Transverse colon (tissue), 4 donors: ENCODE results near the gene RIOX2. TPM values are rescaled to one million over a fixed set of nuclear protein-coding genes. Genes with fewer than 3 reads are reported as not detected.

Experiments used
- DNase-seq: peaks from one replicate; pipeline ENCODE4 v3.0.0-alpha.2; 2019
- H3K27ac ChIP-seq, 4 donors: fragments of 200-600 bp; sonication (generic); 2 replicates each; pipeline ENCODE4 v1.5.1; 2016 to 2018; ENCODE audit warnings: inconsistent platforms in 4 of 4
- H3K27me3 ChIP-seq: fragments of 200-600 bp; sonication (generic); 2 replicates; pipeline ENCODE4 v1.5.1; 2017; ENCODE audit warnings: inconsistent platforms
- H3K36me3 ChIP-seq, 4 donors: fragments of 200-600 bp; sonication (generic); 2 replicates each; pipeline ENCODE4 v1.5.1; 2017 to 2019; ENCODE audit warnings: inconsistent platforms in 4 of 4
- H3K4me1 ChIP-seq, 4 donors: fragments of 200-600 bp; sonication (generic); 2 replicates each; pipeline ENCODE4 v1.5.1; 2017 to 2020; ENCODE audit warnings: inconsistent platforms in 4 of 4
- H3K4me3 ChIP-seq, 4 donors: fragments of 200-600 bp; sonication (generic); 1 replicate in 1 of 4; 2 replicates in 3 of 4; pipeline versions ENCODE4 v1.5.1 to v1.6.1; 2017 to 2019; ENCODE audit warnings: inconsistent platforms in 4 of 4
- H3K9me3 ChIP-seq, 2 donors: fragments of 200-600 bp; sonication (generic); 2 replicates each; pipeline ENCODE4 v1.5.1; 2017 to 2019; ENCODE audit warnings: inconsistent platforms in 2 of 2
- CTCF ChIP-seq, 5 experiments: fragments of 200-600 bp in 3 of 5; fragments of 450-650 bp in 2 of 5; sonication (generic) in 3 of 5; IDR thresholded peaks; 1 replicate in 2 of 5; 2 replicates in 3 of 5; pipeline ENCODE4 v1.5.1; 2016 to 2017; ENCODE audit warnings: antibody characterized with exemption in 5 of 5, inconsistent platforms in 3 of 5, mild to moderate bottlenecking in 2 of 5, moderate library complexity in 1 of 5
- EP300 ChIP-seq: sonication (generic); formaldehyde crosslinking; IDR thresholded peaks from one replicate; pipeline ENCODE4 v1.6.1; 2017; ENCODE audit warnings: antibody characterized with exemption, low read depth
- POLR2A ChIP-seq: fragments of 450-650 bp; IDR thresholded peaks from one replicate; pipeline ENCODE4 v1.6.1; 2016; ENCODE audit warnings: antibody characterized with exemption, mild to moderate bottlenecking, moderate library complexity
- POLR2AphosphoS5 ChIP-seq, 3 donors: sonication (generic); formaldehyde crosslinking; IDR thresholded peaks; one replicate each; pipeline ENCODE4 v1.6.1; 2016; ENCODE audit warnings: antibody characterized with exemption in 3 of 3
- WGBS, 2 donors: methylation state at CpG; one replicate each; pipeline ENCODE4 v1.1.5; 2018; ENCODE audit warnings: low coverage in 1 of 2; 5-methylcytosine and 5-hydroxymethylcytosine counted together
- in situ Hi-C, 4 donors: fragments of 200-750 bp; cut with MboI; loops; one replicate each; pipeline versions ENCODE4 v1.15.0 to v1.15.1; 2017; ENCODE audit warnings: low sequenced_read_pairs in 3 of 4, low pct_ligation_motif_present in 1 of 4, low pct_unique_long_range_greater_than_20kb in 1 of 4
- intact Hi-C: fragments of 100-400 bp; cut with DNase I; formaldehyde crosslinking; loops from one replicate; pipeline ENCODE4 v1.15.1; 2023; ENCODE audit warnings: low total_unique reads
- total RNA-seq, 4 donors: library from RNA; depleted of rRNA; stranded (reverse); fragments of >200 nt; gene quantifications; one replicate each; pipeline ENCODE4 v1.1.0, GENCODE V29; 2016

Gene RIOX2
- total RNA-seq, 4 donors from 2014 or later = 7.5 to 20.5 (median 13.3) TPM

DNA sequence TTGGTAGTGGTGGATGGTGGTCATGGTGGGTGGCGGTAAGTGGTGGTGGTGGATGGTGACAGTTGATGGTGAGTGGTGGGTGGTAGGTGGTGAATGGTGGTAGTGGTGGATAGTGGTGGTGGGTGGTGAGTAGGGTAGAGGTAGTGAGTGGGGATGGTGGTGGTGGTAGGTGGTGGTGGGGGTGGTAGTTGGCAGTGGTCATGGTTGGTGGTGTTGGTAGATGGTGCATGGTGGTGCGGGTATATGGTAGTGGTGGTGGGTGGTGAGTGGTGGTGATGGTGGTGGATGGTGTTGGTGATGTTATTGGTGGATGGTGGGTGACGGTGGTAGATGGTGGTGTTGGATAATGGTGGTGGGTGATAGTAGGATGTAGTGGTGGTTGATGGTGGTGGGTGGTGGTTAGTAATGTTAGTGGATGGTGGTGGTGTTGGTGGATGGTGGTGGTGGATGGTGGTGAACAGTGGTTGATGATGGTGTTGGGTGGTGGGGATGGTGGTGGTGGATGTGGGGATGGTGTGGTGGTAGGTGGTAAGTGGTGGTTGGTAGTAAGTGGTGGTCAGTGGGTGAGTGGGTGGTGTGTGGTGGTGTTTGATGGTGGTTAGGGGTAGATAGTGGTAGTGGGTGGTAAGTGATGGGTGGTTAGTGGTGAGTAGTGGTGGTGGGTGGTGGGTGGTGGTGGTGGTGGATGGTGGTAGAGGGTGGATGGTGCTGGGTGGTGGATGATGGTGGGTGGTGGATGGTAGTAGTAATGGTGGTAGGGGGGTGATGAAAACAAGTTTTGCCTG, 16.7 kb upstream of the RIOX2 start:
- WGBS, 2 donors = 96 to 100% methylated on average over 3 of the region's 3 CpGs
- Histone ChIP-seq H3K9me3 (no peaks in the 10 kb centered on the region), H3K36me3 (no peaks in the 10 kb centered on the region), H3K4me1 (peaks cover 0 to under 1% (median 0%) of the 10 kb centered on the region in 4 donors), H3K27ac (no peak overlapping the region), H3K27me3 (no peaks in the 10 kb centered on the region), H3K4me3 (no peak overlapping the region)
- in situ Hi-C loops = no loop called here
- DNase-seq = no peak
- intact Hi-C loops = no loop called here
- no peak for TF ChIP-seq CTCF (IDR thresholded peaks at IDR 0.05)
- TF ChIP-seq POLR2AphosphoS5 (IDR thresholded peaks at IDR 0.05) = no peak
- no peak for TF ChIP-seq EP300
- no peak for TF ChIP-seq POLR2A

GRCh38 chr3:97987306-97987705, 15.1 kb upstream of the RIOX2 start:
- Histone ChIP-seq H3K27me3 (no peaks in the 10 kb centered on the region), H3K36me3 (no peaks in the 10 kb centered on the region), H3K4me1 (peaks cover 0 to 10% (median 2%) of the 10 kb centered on the region in 4 donors), H3K27ac (no peak overlapping the region), H3K4me3 (no peak overlapping the region), H3K9me3 (no peaks in the 10 kb centered on the region)
- DNase-seq = no peak
- in situ Hi-C loops (no loop called here), intact Hi-C loops (no loop called here)
- no peak for TF ChIP-seq POLR2AphosphoS5 (IDR thresholded peaks at IDR 0.05)
- TF ChIP-seq EP300 = no peak
- TF ChIP-seq POLR2A = no peak
- no peak for TF ChIP-seq CTCF (IDR thresholded peaks at IDR 0.05)
- WGBS, 2 donors = 74 to 84% methylated on average over 2 of the region's 2 CpGs

DNA sequence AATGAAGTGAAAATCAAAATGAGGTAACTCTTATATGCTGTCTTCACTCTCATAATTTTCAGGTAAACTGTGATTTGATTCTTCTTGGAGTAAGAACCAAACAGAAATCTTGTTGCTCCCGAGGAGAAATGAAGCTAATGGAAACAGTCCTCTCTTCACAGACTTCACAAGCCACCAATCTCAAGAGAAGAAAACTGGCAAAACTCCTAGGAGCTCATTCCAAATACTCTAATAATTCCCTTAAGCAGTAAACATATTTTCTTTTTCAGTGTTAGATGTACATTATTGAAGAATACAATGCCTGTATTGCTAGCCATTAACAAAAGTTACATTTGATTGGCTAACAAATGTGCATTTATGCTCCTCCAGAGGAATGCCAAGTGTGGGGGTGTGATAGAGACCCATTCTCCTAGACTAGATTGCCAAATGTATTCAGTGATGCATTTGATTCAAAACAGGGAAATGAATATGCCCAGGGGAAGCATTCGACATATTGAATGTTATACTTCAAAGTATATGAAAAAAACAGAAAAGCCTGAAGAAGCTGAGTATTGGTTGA, 11.8 kb upstream of the RIOX2 start:
- no peaks in the 10 kb centered on the region for H3K36me3 ChIP-seq
- TF ChIP-seq EP300 (no peak), POLR2A (no peak), POLR2AphosphoS5 (IDR thresholded peaks at IDR 0.05) (no peak), CTCF (IDR thresholded peaks at IDR 0.05) (no peak)
- no peak overlapping the region for H3K4me3 ChIP-seq
- 50 to 60% methylated on average over 2 of the region's 2 CpGs for WGBS, 2 donors
- intact Hi-C loops = no loop called here
- no peaks in the 10 kb centered on the region for H3K9me3 ChIP-seq
- peaks cover 0 to 10% (median 2%) of the 10 kb centered on the region in 4 donors for H3K4me1 ChIP-seq
- H3K27ac ChIP-seq = no peak overlapping the region
- in situ Hi-C loops = no loop called here
- no peaks in the 10 kb centered on the region for H3K27me3 ChIP-seq
- DNase-seq = no peak

- no peaks in the 10 kb centered on the region for H3K36me3 ChIP-seq
- TF ChIP-seq POLR2A (no peak), POLR2AphosphoS5 (IDR thresholded peaks at IDR 0.05) (peak in 1 of 3 donors; percentile 33), EP300 (peak; percentile 49)
- intact Hi-C loops = no loop called here
- no peak for DNase-seq
- no peaks in the 10 kb centered on the region for H3K9me3 ChIP-seq
- H3K4me3 ChIP-seq = no peak overlapping the region
- H3K27ac ChIP-seq = peak overlapping the region in 3 of 4 donors; percentile 2 to 57 (median 24)
- H3K4me1 ChIP-seq = peaks cover 0 to 10% (median 2%) of the 10 kb centered on the region in 4 donors
- no peaks in the 10 kb centered on the region for H3K27me3 ChIP-seq
- in situ Hi-C loops = no loop called here
- WGBS, 2 donors = 44 to 62% methylated on average over 3 of the region's 3 CpGs
Measured at GRCh38 chr3:97981886-97982285, 9.7 kb upstream of the RIOX2 start.
